Measurements from ENCODE around the gene NKX1-1.

DNA sequence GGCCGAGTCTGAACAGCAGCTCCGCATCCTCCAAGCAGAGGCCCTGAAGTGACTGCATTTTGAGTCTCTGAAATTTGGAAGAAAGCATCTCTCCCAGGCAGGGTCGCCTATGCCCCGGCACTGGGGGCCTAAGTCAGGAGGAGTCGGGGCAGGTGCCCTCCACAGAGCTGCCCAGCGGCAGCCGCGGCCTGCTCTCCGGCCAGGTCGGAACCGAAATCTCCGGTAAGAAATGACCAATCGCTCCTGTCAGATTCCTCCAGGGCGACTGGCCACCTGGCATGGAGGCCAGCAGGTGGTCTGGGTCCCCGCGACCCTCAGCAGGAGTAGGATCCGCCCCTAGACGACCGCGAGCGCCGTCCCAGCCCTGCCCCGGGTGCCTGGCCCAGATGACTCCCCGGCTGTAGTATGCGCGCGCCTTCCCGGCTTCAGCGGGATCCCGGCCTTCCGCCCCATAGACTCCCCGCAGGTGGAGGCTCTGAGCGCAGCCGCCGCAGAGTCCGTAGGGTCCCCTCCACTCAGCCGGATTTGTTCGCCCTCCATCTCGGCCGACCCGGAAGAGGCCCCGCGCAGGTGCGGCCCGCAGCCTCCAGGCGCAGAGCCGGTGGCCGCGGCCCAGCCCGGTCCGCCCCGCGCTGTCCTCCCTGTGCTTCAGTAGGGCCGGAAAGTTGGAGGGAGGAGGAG, 1.5 kb downstream of the NKX1-1 start:
- no peak for TF ChIP-seq POLR2A (IDR thresholded peaks at IDR 0.05)
- TF ChIP-seq, protein P1, sequence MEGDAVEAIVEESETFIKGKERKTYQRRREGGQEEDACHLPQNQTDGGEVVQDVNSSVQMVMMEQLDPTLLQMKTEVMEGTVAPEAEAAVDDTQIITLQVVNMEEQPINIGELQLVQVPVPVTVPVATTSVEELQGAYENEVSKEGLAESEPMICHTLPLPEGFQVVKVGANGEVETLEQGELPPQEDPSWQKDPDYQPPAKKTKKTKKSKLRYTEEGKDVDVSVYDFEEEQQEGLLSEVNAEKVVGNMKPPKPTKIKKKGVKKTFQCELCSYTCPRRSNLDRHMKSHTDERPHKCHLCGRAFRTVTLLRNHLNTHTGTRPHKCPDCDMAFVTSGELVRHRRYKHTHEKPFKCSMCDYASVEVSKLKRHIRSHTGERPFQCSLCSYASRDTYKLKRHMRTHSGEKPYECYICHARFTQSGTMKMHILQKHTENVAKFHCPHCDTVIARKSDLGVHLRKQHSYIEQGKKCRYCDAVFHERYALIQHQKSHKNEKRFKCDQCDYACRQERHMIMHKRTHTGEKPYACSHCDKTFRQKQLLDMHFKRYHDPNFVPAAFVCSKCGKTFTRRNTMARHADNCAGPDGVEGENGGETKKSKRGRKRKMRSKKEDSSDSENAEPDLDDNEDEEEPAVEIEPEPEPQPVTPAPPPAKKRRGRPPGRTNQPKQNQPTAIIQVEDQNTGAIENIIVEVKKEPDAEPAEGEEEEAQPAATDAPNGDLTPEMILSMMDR (IDR thresholded peaks at IDR 0.05), result no peak
